HG02840 (cell line): ENCODE data around the gene SERBP1.
"Not testable (repeated sequence)": the region's sequence is repeated elsewhere in the genome, so short reads cannot be mapped to it uniquely, and the experiment has no call there.

ENCODE experiments used
- ATAC-seq: cut with Tn5 transposase; IDR thresholded peaks from one replicate; pipeline ENCODE4 v1.9.1; 2021; ENCODE audit warnings: mild to moderate bottlenecking, moderate library complexity, moderate number of reproducible peaks; ENCODE audit not compliant: unreplicated experiment, low FRiP score

SERBP1 gene

GRCh38 chr1:67413101-67413500 is 17.1 kb downstream of the SERBP1 start:
- ATAC-seq, result not testable (repeated sequence)

DNA sequence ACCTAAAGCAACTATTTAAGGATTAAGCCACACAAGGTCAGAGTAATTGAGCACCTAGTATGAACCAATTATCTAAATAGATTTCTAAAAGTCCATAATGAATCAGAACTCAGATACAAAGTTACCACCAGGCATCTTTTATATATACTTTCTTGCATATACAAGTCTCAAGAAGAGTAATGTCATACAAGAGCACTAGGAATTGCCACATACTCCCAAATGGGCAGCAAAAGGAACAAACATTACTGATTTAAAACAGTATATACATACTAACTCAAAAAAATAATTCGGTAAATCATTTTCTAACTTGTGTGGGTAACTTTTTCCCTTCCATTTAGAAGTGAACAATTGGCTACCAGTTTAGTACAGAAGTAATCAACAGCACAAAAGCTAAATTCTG is 22.1 kb downstream of the SERBP1 start:
- ATAC-seq, result no peak

DNA sequence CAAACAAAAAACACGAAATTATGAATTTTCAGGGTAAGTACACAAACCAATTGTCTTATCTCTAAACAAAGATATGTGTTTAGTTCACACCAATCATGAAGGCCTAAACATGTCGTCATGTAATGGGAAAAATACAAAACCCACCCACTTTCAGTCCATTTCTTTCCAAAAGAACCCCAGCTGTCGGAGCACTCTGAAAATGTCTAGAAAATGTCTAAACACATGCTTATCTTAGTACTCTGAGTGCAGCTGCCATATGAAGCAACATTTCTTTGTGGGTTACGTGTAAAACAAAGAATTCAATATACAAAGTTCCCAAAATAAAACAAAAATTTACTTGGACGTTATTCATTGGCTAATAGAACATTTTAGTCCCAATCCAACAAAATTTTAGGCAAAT is 22.7 kb downstream of the SERBP1 start:
- ATAC-seq, result no peak

GRCh38 chr1:67405473-67406245 is 24.5 kb downstream of the SERBP1 start:
- no peak for ATAC-seq

GRCh38 chr1:67404212-67404620 is 26.0 kb downstream of the SERBP1 start:
- no peak for ATAC-seq

GRCh38 chr1:67401443-67401842 is 28.8 kb downstream of the SERBP1 start:
- no peak for ATAC-seq

- ATAC-seq, result not testable (repeated sequence)
Measured at GRCh38 chr1:67400029-67400786, 30.0 kb downstream of the SERBP1 start.

- ATAC-seq, result no peak
Measured at GRCh38 chr1:67399199-67399993, 30.8 kb downstream of the SERBP1 start.

DNA sequence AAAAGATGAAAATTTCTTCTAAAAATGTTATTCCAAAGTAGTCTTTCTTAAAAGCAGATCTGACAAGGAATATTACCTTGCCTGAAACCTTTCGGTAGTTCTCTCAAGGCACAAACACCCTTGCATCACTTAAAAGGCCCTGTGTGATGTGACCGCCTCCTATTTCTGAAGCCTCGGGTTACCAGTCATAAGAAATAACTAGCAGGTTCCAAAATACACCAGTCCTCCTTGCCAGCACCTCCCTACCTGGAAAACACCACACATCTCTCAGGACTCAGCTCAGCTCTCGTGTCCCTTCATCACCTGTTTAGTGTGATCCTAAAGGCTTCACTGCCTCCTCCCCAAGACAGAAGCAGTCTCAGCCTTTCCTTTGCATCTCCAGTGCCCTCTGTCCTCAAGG is 35.7 kb downstream of the SERBP1 start:
- no peak for ATAC-seq

DNA sequence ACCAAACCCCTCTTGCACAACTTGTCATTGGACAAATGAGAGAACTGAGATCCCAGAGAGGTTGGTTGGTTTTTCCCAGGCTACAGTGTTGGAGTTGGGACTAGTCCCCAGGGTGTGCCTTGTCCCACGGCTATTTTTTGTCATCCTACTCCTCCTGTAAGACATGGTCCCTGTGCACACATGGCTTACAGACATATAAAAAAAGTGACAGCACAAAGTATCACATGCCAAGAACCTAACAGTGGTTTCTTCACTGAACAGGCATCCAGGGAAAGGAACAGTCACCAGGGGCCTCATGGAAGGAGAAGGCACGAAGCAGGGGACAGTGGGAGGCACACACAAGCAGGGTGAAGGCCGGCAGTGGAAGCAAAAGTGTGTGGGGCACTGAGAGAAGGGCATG is 36.5 kb downstream of the SERBP1 start:
- no peak for ATAC-seq

DNA sequence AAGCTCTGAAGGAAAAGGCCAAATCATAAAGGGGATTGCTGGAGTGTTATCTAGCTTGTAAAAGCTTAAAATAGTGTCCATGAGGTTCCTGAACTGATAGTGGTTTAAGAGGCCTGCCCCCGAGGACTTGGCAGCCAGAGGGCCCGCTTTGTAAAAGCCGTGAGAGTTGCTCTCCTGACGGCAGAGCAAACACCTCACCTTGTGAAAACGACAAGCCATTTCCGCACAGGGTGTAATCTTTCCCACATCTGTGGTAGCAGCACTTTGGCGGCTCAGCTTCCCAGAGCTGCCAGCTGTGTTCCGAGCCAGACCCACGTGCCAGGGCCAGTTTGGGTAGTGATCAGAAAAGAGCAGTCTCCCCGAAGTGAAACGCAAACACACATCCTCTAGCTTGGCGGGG is 37.0 kb downstream of the SERBP1 start:
- no peak for ATAC-seq

- ATAC-seq, result no peak
Measured at GRCh38 chr1:67390041-67390887, 39.9 kb downstream of the SERBP1 start.

- no peak for ATAC-seq
Measured at GRCh38 chr1:67383999-67384638, 46.1 kb downstream of the SERBP1 start.

DNA sequence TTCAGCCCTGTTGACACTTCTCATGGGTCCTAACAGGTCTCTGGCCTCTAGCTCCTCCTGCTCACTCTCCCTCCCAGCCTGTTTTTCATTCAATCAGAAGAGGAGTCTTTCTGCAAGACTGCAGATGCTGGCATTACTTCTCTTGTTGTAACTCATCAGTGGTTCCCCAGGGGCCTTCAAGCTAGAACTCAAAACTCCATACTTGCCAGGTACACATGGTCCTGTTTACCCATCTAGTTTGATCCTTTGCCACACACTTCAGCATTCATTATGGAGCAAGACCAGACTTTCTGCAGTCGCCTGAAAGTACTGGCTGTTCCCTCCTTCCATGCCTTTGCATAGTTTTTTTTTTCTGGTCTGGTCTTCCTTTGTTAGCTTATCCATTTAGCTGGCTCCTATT is 47.9 kb downstream of the SERBP1 start:
- no peak for ATAC-seq

DNA sequence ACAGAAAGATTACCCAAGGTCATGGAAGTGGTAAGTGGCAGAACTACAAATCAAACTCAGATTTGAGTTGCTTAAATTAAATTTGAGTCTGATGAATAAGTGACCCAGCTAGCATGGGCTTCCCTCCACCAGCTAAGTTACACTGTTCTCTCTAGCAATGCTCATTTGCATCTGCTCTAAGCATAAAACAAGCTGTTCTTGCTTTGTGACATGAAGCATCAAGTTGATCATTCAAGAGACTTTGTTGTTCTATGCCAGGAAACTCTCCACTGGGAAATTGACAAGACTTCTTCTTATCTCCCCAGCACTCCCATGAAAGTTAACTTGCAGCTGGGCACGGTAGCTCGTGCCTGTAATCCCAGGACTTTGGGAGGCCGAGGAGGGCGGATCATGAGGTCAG is 49.0 kb downstream of the SERBP1 start:
- ATAC-seq, result no peak

DNA sequence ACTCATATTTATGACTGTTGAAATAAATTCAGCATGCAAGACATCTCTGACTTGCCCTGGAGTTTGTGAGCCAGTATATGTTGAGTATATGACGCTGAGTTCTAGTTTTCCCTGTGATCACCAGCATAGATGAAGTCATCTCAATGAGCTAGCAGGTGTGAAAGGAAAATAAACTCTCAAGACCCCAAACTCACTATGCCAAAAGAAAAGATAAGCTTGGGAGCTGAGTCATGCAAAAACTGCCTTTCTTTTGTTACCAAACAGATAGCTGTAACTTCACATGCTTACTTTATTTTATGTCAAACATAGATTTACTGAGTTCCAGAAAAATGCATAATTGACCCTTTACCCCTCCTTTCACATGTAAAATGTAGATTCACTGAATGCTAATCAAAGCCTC is 52.9 kb downstream of the SERBP1 start:
- no peak for ATAC-seq

DNA sequence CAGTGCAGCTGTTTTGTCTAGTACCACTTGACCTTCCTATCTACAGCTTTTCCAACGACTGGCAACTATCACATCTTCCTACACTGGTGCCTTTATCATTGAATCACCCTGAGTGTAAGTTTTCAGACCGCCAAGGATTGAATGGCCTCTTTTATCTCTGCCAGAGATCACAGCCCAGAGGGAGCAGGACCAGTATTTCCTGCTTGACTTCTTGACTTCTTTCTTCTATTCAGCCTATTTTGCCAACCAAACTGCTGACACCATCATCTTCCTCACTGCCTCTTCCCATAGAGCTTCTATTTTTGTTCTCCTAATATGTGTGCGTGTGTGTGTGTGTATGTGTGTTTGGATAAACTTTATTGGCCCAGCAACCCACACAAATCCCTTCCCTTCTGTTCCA is 53.8 kb downstream of the SERBP1 start:
- no peak for ATAC-seq

- ATAC-seq, result no peak
Measured at GRCh38 chr1:67372898-67373297, 57.3 kb downstream of the SERBP1 start.

DNA sequence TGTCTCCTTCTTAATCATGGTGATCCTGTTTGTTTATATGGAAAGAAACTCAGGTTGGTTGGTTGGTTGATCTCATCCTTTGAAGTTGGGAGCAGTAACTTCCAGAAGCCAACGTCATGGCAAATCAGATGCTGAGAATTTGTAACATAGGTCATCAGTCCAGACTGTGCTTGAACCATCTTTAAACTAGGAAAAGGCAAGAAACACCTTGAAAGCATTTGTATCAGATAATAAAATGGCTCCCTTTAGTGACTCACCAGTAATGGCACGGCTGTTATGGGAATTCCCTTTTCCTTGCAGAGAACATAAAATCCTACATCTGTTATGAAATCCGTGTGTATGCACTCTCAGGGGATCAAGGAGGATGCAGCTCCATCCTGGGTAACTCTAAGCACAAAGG is 58.1 kb downstream of the SERBP1 start:
- no peak for ATAC-seq

GRCh38 chr1:67371681-67372080 is 58.5 kb downstream of the SERBP1 start:
- no peak for ATAC-seq
